Activated T-helper 1 cell treated with anti-CD3 and anti-CD28 coated beads, Interleukin-12 subunit alpha, Interleukin-12 subunit beta, Interleukin-2, Interleukin-4 antibody, amounts not matched to agents 30 ng/mL and 10 ng/mL and 1 ng/mL, durations not matched to agents 14 hours and 24 hours and 36 hours (primary cell): ENCODE measurements around the gene PSMA7. TPM values are rescaled to one million over a fixed set of nuclear protein-coding genes. Genes with fewer than 3 reads are reported as not detected.
A peak's percentile ranks its signal among the peaks of the same experiment; 100 is the strongest.

Experiments
- DNase-seq: peaks from one replicate; pipeline ENCODE4 v3.0.0; 2021; ENCODE audit warnings: low spot score
- H3K27ac Mint-ChIP-seq: one replicate; pipeline ENCODE4 v1.8.0; 2021; ENCODE audit warnings: mild to moderate bottlenecking, mixed read lengths
- H3K27me3 Mint-ChIP-seq: one replicate; pipeline ENCODE4 v1.8.0; 2022; ENCODE audit warnings: mild to moderate bottlenecking, moderate library complexity, mixed read lengths; ENCODE audit not compliant: insufficient read depth
- H3K36me3 Mint-ChIP-seq: one replicate; pipeline ENCODE4 v1.8.0; 2021; ENCODE audit warnings: low read depth, mixed read lengths
- H3K4me1 Mint-ChIP-seq: one replicate; pipeline ENCODE4 v1.8.0; 2021; ENCODE audit warnings: low read depth, mixed read lengths
- H3K4me3 Mint-ChIP-seq: one replicate; pipeline ENCODE4 v1.8.0; 2021; ENCODE audit warnings: mild to moderate bottlenecking, moderate library complexity, mixed read lengths
- H3K9me3 Mint-ChIP-seq: one replicate; pipeline ENCODE4 v1.8.0; 2021; ENCODE audit warnings: mixed read lengths
- intact Hi-C: fragments of 100-400 bp; cut with micrococcal nuclease; formaldehyde crosslinking; loops from one replicate; pipeline ENCODE4 v1.15.1; 2024
- total RNA-seq: library from RNA; stranded (reverse); gene quantifications from 2 replicates; pipeline ENCODE4 v1.2.3, GENCODE V29; 2022

Gene PSMA7
- total RNA-seq, 1 donor from 2014 or later = 444 TPM

DNA sequence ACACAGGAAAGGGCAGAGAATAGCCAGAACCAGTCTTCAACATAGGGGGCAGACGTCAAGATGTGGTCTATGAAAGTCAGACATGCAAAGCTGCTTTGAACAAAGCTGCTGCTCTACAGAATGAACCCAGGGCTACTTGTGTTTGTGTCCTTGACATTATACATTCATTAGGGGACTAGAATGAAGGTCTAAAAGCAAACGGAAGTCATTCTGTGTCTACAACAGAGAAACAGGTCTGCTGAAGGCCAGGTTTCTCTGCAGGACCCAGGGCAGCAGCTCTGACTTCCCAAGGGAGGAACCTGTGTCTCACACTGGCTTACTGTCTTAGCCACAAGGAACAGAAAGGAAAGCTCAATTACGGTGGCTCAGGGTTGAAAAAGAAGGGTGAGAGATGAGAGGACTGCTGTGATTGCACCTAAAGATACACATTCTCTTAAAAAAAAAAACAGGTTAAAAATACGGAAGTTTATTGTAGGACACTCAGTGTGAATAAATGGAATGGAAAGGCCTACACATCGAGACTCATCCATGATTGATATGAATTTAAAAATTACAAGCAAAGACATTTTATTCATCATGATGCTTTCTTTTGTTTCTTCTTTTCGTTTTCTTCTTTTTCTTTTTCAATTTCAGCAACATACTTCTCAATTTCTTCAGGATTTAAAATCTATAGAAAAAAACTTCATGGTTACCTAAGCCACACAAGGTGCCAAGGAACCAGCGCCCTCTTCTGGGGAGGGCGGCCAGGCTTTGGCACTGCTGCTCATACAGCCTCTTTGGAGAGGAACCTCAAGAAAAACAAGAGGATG lies 6.7 kb downstream of the PSMA7 start:
- H3K4me1 Mint-ChIP-seq = peaks cover 50% of the 10 kb centered on the region
- peak; percentile 49 for DNase-seq
- H3K36me3 Mint-ChIP-seq = peaks cover 54% of the 10 kb centered on the region
- no peak overlapping the region for H3K4me3 Mint-ChIP-seq
- no peak overlapping the region for H3K27ac Mint-ChIP-seq
- intact Hi-C loops = loop anchor here (1.0 to 5.0 kb wide), 2 partner anchors 109 to 125 kb away; no protein-coding TSS in a partner anchor
- no peaks in the 10 kb centered on the region for H3K27me3 Mint-ChIP-seq
- H3K9me3 Mint-ChIP-seq = no peaks in the 10 kb centered on the region

DNA sequence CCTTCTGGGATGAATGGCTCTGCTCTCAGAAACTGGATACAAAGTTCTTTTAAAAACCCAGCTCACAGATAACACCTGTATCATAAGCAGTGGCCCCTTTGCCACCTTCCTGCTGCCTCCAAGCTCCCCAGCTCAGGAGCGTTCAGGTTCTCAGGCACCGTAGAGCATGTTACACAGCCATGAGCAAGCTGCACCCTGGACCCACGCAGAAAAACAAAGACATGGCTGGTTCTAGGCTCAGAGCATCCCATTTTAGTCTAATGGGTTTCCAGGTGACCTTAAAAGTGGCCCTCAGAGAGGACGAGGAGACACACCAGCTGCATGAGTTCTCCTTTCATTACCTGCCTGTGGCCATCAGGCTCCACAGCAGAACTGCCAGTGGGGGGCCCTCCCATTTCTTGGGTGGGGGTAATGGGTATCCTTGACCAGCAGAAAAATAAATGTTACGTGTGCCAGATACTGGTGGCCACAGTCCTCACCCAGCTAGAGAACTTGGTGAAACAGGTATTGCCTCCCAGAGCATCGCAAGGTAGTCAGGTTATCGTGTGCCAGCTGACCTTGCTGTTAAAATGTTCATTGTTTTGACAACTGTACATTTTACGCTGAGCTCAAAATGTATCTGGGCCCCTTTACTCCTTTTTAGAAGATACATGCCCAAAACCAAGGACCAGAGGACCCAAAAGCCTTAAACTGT lies 7.5 kb downstream of the PSMA7 start:
- no peak for DNase-seq
- Mint-ChIP-seq H3K27me3 (no peaks in the 10 kb centered on the region), H3K27ac (no peak overlapping the region), H3K36me3 (peaks cover 59% of the 10 kb centered on the region), H3K4me1 (peaks cover 50% of the 10 kb centered on the region), H3K4me3 (no peak overlapping the region), H3K9me3 (no peaks in the 10 kb centered on the region)
- intact Hi-C loops = loop anchor here (1.0 to 5.0 kb wide), 2 partner anchors 108 to 124 kb away; no protein-coding TSS in a partner anchor

DNA sequence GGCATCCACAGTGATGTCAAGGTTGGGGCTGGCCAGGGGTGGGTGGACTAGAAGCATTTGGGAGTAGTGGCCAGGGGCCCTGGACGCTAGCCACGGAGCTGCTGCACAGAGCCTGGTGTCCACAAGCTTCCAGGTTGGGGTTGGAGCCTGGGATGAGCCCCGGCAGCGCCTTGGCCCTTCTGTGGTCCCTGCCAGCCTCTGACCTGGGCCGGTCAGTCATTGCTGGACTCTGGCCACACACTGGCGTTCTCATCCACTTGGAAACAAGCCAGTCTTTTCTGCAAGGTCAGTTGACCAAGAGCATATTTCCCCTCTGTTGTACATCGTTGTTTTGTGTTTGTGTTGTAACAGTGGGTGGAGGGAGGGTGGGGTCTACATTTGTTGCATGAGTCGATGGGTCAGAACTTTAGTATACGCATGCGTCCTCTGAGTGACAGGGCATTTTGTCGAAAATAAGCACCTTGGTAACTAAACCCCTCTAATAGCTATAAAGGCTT lies 8.4 kb downstream of the PSMA7 start:
- no peak overlapping the region for H3K4me3 Mint-ChIP-seq
- H3K27ac Mint-ChIP-seq = no peak overlapping the region
- H3K27me3 Mint-ChIP-seq = no peaks in the 10 kb centered on the region
- H3K4me1 Mint-ChIP-seq = peaks cover 42% of the 10 kb centered on the region
- H3K36me3 Mint-ChIP-seq = peaks cover 56% of the 10 kb centered on the region
- H3K9me3 Mint-ChIP-seq = no peaks in the 10 kb centered on the region
- intact Hi-C loops = loop anchor here (5.0 kb wide), 1 partner anchor 107 kb away; no protein-coding TSS in a partner anchor
- no peak for DNase-seq

GRCh38 chr20:62133864-62134263 lies 9.3 kb downstream of the PSMA7 start:
- no peaks in the 10 kb centered on the region for H3K27me3 Mint-ChIP-seq
- no peak overlapping the region for H3K4me3 Mint-ChIP-seq
- intact Hi-C loops = no loop called here
- peaks cover 48% of the 10 kb centered on the region for H3K36me3 Mint-ChIP-seq
- no peaks in the 10 kb centered on the region for H3K9me3 Mint-ChIP-seq
- H3K27ac Mint-ChIP-seq = no peak overlapping the region
- DNase-seq = no peak
- peaks cover 42% of the 10 kb centered on the region for H3K4me1 Mint-ChIP-seq

DNA sequence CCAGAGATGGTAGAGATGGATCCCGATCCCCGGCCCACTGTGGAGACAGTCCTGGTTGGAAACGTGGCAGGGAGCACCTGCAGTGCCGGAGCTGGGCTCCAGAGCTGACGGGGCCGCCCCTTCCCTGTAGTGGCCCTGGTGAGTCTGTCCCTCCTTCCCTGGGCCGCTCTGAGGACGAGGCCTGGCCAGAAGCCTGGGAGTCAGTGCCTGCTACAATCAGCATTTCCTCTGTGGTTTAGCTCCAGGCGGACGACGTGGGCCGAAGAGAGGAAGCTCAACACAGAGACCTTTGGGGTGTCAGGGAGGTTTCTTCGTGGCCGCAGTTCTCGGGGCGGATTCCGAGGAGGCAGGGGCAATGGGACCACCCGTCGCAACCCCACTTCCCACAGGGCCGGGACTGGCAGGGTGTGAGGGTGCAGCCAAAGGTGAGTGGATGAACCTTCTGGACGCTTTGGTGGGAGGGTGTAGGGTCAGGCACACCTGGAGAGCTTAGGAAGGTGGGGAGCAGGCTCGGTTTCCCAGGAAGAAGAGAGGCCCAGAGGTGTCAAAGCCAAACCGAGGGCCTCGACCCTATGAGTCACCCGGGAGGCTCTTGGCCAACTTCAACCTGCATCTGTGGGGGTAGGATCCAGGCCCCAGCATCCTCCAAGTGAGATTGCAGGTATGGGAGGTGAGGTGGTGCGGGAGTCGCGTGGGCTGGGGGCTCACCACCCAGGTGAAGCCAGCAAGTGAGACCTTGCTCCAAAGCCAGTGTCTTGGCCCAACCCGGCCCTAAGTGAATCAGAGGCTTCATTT lies 9.9 kb downstream of the PSMA7 start:
- no peaks in the 10 kb centered on the region for H3K9me3 Mint-ChIP-seq

DNA sequence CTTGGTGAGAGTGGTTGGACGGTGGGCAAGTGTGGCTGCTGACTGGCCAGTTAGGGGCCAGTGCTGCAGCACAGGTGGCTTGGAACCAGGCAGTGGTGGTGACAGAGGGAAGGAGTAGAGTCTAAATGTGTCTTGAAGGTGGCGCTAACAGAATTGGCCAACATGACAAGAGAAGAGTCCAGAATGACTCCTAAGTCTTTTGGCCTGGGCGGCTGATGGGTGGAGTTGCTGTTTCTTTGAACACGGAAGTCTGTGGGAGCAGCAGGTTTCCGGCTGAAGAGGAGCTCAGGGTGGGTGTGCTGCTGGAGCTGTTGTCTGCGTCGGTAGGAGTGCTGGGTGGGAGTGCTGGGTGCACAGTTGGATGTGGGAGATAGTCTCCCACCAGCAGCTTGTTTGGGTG lies 10.8 kb downstream of the PSMA7 start:
- Mint-ChIP-seq H3K27me3 (no peaks in the 10 kb centered on the region), H3K4me1 (peaks cover 34% of the 10 kb centered on the region), H3K27ac (peak overlapping the region; percentile 56), H3K9me3 (no peaks in the 10 kb centered on the region), H3K4me3 (peak overlapping the region; percentile 23), H3K36me3 (peaks cover 48% of the 10 kb centered on the region)
- intact Hi-C loops = no loop called here
- DNase-seq = no peak

More for the DNA sequence above, 9.9 kb downstream of the PSMA7 start:
- H3K4me3 Mint-ChIP-seq = no peak overlapping the region
- H3K27me3 Mint-ChIP-seq = no peaks in the 10 kb centered on the region
- H3K4me1 Mint-ChIP-seq = peaks cover 41% of the 10 kb centered on the region
- H3K27ac Mint-ChIP-seq = no peak overlapping the region
- intact Hi-C loops = no loop called here
- peaks cover 49% of the 10 kb centered on the region for H3K36me3 Mint-ChIP-seq
- DNase-seq = no peak

DNA sequence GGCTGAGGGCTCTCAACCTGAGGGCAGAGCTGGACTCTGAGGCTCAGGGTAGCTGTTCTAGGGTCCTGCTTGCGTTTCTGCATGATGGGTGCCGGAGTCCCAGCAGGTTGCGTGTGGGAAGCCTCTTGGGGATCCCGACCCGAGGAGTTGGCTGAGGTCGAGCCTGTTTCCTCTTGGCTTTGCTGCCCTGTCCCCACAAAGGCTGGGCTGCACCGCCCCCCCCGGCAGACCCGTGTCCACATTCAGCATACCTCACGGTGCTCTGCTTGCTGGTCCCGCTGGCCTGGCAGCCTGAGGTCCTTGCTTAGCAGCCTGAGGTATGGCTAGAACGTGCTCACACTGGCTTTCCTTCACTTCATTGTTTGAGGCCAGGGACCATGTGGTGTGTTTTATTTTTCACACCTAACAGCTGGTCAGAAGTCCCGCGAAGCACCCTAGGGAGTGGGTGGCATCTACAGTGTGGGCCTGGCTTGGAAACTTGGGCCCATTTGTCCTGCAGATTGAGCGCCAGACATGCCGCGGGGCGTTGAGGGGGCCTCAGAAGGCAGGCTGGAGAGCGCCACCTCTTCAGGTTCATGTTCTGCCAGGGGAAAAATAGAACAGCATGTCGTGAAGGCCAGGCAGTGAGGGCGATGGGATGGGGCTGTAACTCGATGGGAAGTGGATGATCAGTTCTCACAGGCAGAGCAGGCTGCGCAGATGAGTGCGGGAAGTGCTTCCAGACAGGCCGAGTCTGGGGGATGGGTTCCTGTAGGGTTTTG lies 11.5 kb downstream of the PSMA7 start:
- no peak for DNase-seq
- Mint-ChIP-seq H3K9me3 (no peaks in the 10 kb centered on the region), H3K27me3 (no peaks in the 10 kb centered on the region), H3K4me3 (no peak overlapping the region), H3K27ac (peak overlapping the region; percentile 56), H3K36me3 (peaks cover 47% of the 10 kb centered on the region), H3K4me1 (peaks cover 29% of the 10 kb centered on the region)
- intact Hi-C loops = no loop called here

DNA sequence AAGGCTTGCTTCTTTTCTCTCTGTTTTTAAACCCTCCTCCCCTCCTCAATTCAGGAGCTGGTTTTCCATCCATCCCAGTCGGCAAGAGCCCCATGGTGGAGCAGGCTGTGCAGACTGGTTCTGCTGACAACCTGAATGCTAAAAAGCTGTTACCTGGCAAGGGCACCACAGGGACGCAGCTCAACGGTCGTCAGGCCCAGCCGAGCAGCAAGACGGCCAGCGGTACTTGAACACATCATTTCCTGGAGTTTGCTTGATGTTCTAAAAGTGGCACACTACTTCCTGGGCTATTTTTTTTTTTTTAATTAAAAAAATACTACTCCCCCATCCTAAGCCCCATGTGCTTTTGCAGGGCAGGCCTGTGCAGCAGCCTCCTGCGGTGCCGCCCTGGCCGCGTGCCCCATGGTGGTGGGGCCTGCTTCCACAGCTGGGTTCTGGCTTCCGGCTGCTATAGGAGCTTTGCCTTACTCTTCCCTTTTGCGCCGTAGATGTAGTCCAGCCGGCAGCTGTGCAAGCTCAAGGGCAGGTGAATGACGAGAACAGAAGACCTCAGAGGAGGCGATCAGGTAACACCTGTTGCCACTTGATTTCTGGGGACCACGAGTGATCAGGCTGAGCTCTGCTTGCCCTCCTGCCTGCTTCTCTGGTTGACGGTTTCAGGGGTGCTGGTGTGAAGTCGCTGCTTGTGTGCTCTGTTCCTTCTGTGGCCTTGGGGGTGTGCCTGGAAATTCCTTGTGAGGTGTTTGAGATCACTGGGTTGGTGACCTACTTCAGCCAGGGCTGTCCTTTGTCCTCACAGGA lies 13.3 kb downstream of the PSMA7 start:
- intact Hi-C loops = no loop called here
- H3K27me3 Mint-ChIP-seq = no peaks in the 10 kb centered on the region
- H3K4me1 Mint-ChIP-seq = peaks cover 33% of the 10 kb centered on the region
- no peak for DNase-seq
- H3K4me3 Mint-ChIP-seq = no peak overlapping the region
- H3K27ac Mint-ChIP-seq = no peak overlapping the region
- no peaks in the 10 kb centered on the region for H3K9me3 Mint-ChIP-seq
- H3K36me3 Mint-ChIP-seq = peaks cover 51% of the 10 kb centered on the region

- Mint-ChIP-seq H3K27me3 (no peaks in the 10 kb centered on the region), H3K9me3 (no peaks in the 10 kb centered on the region), H3K4me3 (no peak overlapping the region), H3K4me1 (peaks cover 42% of the 10 kb centered on the region), H3K27ac (no peak overlapping the region), H3K36me3 (peaks cover 55% of the 10 kb centered on the region)
- DNase-seq = no peak
- intact Hi-C loops = no loop called here
These were observed 14.7 kb downstream of the PSMA7 start for GRCh38 chr20:62128502-62128901.

- Mint-ChIP-seq H3K27me3 (no peaks in the 10 kb centered on the region), H3K4me3 (no peak overlapping the region), H3K27ac (peak overlapping the region; percentile 50), H3K36me3 (peaks cover 55% of the 10 kb centered on the region), H3K4me1 (peaks cover 41% of the 10 kb centered on the region), H3K9me3 (no peaks in the 10 kb centered on the region)
- intact Hi-C loops = no loop called here
- DNase-seq = no peak
These were observed 15.4 kb downstream of the PSMA7 start for GRCh38 chr20:62127799-62128198.

DNA sequence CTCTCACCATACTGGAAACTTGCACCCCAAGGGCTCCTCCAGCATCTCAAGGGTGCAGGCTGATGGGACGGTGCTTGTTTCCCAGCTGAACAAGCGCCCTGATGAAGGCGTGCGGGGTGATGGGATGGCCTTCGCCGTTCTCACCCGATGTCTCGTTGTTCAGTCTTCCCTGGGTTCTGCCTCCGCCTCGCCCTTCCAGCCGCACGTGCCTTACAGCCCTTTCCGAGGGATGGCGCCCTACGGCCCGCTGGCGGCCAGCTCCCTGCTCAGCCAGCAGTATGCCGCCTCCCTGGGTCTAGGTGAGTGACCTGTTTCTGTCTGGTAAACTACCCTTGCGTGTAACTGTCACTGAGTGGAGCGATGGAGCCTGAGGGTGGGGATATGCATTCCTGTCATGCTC lies 17.1 kb downstream of the PSMA7 start:
- no peaks in the 10 kb centered on the region for H3K9me3 Mint-ChIP-seq
- H3K36me3 Mint-ChIP-seq = peaks cover 45% of the 10 kb centered on the region
- peaks cover 28% of the 10 kb centered on the region for H3K4me1 Mint-ChIP-seq
- H3K27me3 Mint-ChIP-seq = no peaks in the 10 kb centered on the region
- intact Hi-C loops = no loop called here
- H3K27ac Mint-ChIP-seq = no peak overlapping the region
- no peak for DNase-seq
- no peak overlapping the region for H3K4me3 Mint-ChIP-seq
